GM12892 (cell line): ENCODE results near the gene CCDC184.
"Not testable (repeated sequence)": the region's sequence is repeated elsewhere in the genome, so short reads cannot be mapped to it uniquely, and the experiment has no call there.

ENCODE experiments used
- POLR2A ChIP-seq: IDR thresholded peaks from 2 replicates; pipeline ENCODE4 v1.6.1; 2011; ENCODE audit warnings: low read depth, low read length, control low read depth
- POLR2AphosphoS5 ChIP-seq: IDR thresholded peaks from 2 replicates; pipeline ENCODE4 v1.6.1; 2011; ENCODE audit warnings: low read depth, low read length, control low read depth
- TAF1 ChIP-seq: IDR thresholded peaks from 2 replicates; pipeline ENCODE4 v1.6.1; 2011; ENCODE audit warnings: low read depth, mild to moderate bottlenecking, control low read depth, low read length, borderline replicate concordance

- TF ChIP-seq POLR2AphosphoS5, POLR2A, TAF1: not testable (repeated sequence)
Measured at GRCh38 chr12:48224533-48224932, 41.1 kb downstream of the CCDC184 start.
